GM19035 (cell line): ENCODE results near the gene RALGPS1.
"Not testable (repeated sequence)": the region's sequence is repeated elsewhere in the genome, so short reads cannot be mapped to it uniquely, and the experiment has no call there.

Experiments
- ATAC-seq: cut with Tn5 transposase; IDR thresholded peaks from one replicate; pipeline ENCODE4 v1.9.1; 2021; ENCODE audit not compliant: unreplicated experiment

RALGPS1 gene

DNA sequence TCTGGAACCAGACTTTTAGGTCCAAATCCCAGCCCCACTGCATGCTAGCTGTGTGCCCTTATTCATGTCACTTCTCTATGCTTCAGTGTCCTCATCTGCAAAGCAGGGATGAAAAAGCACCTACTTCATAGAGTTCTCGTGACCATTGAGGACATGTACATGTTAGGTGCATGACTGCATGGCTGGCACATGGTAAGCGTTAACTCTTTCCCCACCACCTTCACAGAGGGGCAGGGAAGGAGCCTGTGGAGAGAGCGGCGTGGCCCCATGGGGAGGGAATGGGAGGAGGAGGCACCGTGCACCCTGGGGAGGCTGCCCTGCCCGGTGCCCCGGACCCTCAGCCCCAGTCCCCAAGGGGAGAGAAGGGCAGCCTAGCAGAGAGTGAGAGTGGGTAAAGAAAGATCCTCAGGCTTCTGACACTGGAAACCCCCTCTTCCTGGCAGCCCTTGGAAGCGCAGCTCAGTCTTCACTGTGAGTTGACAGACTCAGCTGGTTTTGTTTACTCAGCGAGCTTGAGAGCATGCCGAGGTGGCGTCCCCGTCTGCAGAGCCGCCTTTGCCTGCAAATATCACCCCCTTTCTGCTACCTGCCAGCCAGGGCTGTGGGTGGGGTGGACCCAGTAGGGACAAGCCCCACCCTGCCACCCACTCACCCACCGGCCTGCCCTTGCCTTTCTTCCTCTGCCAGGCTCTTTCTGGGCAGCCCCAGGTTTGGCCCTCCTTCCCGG lies 218.5 kb downstream of the RALGPS1 start:
- ATAC-seq, result no peak

DNA sequence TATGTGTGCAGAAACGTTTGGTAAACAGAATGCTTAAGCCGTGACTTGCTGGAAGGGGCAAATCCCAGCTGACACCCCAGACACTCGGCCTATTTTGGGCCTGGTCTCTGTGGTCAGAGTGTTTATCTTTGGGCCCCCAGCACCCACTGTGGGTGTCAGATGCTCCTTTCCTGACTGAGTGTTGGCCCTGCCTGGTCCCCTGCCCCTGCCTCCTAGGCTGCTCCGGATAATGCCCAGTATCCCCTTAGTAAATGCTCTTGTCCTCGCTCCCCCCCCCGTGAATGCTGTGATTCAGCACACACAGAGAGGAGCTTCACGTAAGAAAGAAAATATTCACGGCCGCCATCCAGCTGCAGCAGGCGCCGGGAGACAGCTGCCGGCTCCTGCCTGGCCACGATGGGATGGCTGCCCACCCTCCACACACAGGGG lies 219.2 kb downstream of the RALGPS1 start:
- ATAC-seq, result no peak

DNA sequence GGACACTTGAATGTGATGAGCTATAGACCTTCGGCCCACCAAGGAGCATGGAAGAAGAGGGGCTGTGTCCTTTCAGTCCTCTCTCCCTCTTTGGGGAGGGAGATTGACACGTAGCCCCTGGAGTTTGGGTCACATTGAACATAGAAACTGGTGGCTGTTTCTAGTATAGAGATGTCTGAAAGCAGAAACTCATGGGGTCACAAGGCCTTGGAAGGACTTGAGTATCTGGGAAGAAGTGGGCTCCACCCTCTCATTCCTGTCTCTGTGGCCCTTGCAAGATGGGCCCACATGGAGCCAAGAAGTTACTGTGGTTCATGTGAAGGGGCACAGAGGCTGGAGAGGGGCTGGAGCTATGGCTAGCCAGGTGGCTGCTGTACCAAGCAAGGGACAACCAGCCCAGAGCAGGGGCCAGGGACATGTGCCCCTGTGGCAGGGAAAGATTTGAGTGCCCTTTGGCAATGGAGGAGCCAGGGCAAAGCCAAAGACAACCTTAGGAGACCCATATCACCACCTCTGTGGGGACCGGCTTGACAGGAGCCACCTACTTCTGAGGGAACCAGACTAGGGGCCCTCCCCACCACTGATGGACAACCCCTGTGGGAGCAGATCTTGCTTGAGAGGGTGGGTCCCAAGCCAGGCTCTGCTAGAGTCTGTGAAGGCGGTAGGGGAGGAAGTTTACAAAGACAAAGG lies 220.6 kb downstream of the RALGPS1 start:
- no peak for ATAC-seq

DNA sequence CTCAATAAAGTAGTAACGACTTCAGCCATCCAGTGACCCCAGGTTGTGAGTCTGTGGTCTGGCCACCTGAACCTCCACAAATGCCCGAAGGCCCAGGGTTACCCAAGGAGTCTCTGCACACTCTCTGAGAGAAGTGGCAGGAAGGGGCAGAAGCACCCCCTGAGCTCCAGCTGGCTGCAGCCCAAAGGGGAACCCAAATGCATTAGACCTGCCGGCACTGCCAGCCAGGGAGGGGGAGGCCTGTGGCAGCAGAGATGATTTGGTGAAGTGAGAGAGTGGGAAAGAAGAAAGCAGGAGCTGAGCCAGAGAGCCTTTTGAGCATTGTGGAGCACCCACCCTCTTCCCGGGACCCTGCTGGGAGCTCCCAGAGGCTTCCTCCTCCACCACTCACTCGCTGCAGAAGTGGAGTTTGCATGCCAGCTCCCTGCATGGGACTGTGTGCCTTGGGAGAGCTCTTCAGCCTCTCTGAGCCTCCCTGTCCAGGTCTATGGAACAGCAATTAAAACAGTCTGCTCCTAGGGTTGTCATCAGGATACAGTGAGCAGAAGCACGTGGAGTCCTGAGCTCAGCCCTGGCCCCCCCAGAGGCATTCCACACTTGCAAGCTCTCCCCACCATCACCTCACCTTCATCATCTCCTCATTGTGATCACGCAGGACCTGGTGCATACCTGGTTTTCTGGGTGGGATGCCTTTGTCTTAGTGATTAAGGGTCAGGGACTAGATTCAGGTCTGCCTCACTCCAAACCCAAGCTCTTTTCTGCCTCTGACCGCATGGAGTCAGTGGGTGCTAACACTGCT lies 221.7 kb downstream of the RALGPS1 start:
- no peak for ATAC-seq

DNA sequence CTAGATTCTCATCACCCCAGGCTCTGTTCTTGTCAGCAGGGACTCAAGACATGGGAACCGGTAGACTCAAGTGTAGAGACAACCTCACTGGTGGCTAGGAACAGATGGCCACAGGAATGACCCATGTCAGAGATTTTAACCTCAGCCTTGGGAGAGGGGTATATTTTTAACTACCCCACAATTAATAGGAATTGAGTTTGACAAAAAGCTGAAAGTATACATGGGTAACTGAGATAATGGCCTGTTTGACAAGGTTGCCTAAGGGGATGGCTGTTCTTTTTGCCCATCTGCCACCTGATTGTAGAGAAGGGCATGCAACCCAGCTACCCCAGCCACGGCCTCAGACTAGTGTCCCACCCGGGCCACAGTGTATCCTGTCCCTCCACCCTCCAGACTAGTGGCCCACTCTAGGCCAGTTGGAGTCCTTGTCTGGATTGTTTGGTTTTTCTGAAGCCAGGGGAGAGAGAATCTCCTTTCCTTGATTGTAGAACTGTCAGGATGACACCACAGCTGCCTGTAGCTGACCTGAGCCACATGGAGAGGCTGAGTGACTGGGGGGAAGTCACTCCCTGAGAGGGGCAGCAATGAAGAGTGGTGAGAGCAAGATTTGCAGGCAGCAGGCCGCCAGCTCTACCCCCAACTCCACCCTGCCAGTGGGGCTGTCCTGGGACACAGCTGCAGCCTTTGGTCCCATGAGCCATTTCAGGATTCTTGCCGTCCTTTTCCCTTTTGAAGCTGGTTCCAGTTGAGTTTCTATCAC lies 222.5 kb downstream of the RALGPS1 start:
- no peak for ATAC-seq

DNA sequence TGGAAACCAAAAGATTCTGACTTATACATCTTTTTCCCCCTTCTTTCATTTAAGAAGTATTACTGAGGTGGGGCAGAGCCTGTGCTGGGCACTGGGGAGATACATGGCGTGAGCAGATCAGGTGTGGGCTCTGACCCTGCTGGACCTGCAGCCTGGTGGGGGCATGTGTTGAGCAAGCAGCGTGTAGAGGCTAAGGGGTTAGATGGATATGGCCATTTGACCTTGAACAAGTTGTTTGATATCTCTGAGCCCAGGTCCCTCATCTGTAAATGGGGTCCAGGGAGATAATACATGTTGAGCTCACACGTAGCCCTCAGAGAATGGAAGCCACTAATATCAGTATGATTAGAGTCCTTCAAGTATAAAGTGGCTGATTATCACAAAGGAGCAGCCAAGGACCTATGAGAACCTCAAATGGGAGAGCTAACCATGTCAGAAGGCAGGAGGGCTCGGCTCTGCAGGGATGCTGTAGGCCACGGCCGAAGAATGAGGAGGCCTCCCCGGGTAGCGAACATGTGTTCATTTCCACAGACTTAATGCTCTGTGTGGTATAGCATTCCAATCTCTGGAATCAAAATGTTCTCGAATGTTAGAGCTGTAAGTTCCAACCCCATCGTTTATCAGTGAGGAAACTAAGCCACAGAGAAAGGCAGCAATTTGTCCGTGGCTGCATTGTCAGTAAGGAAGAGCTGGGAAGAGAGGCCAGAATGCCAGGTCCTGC lies 223.2 kb downstream of the RALGPS1 start:
- ATAC-seq, result no peak

DNA sequence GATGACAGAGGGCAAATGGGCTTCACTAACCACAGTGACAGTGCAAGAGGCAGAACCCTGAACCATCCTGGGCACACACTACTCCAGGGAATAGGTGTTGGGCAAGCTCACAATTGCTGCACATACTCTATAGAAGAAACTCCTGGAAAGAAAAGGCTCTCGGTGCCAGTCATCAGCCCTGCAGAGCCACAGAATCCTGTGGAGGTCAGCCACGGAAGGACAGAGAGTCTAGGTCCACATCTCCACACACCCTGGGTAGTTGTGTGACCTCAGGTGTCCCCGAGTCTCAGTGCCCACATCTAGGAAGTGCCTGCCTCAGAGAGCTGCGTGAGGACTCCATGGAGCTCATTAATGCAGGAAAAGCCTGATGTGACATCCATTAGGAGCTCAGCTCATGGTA lies 223.9 kb downstream of the RALGPS1 start:
- ATAC-seq, result no peak

DNA sequence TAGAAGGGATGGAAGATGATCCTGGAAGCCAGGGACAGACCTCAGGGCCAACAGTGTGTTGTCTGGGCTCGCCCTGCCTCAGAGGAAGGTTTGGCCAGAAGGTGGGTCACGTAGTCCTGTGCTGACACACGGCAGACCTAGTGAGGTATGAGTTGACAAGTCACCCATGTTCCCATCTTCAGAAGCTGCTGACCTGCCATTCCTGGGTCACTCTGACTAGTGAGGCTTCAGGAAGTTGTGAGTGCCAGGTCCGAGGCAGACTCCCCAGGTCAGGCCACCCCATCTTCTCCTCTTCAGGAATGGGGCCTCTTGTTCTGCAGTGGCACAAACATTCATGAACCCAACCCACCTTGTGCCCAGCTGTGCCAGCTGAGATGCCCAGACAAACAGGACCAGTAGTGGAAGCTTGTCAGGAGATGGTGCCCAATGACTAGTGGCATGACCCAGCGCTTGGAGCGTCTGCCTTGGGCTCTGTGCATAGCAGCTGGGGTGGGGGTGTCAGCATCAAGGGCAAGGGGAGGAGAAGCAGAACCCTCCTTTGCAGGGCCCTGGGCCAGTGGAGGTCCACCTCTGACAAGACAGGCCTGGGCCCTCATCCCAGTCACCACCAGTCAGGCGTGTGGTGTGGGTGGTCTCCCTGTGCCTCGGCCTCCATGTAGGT lies 224.6 kb downstream of the RALGPS1 start:
- ATAC-seq, result no peak

DNA sequence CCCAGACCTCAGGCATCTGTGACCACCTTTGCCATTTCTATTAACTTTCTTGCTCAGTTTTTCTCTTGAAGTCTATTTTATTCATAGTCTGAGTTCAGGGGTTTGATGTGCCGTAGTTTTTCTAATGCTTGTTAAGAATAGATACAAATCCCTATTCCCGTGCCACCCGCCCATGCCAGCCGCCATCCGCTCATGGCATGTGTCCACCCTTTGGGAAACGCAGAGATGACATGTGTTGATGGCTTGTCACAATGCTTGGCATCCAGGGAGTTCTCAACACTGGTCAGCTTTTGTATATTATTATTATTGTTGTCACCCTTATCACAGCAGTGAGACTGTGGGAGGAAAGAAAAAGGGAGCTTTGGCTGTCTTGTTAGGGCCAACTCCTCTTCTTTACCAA lies 225.2 kb downstream of the RALGPS1 start:
- no peak for ATAC-seq

DNA sequence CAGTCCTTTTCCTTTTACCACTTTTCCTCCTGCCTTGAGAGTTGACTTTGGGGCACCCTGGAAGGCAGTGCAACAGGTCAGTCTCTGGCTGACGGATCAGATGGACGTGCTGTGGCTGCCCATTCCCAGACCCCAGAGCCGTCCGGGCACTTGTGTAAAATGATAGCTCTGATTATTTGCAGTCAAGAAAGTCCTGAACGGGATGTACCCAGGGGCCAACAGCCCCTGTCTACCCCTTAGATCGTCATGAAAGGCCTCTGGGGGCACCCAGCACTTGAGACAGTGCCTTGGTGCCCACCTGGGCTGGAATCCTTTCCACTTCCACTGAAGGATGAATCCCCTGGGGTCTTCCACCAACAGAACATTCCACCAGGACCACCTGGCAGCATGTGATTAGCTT lies 225.6 kb downstream of the RALGPS1 start:
- ATAC-seq, result no peak

DNA sequence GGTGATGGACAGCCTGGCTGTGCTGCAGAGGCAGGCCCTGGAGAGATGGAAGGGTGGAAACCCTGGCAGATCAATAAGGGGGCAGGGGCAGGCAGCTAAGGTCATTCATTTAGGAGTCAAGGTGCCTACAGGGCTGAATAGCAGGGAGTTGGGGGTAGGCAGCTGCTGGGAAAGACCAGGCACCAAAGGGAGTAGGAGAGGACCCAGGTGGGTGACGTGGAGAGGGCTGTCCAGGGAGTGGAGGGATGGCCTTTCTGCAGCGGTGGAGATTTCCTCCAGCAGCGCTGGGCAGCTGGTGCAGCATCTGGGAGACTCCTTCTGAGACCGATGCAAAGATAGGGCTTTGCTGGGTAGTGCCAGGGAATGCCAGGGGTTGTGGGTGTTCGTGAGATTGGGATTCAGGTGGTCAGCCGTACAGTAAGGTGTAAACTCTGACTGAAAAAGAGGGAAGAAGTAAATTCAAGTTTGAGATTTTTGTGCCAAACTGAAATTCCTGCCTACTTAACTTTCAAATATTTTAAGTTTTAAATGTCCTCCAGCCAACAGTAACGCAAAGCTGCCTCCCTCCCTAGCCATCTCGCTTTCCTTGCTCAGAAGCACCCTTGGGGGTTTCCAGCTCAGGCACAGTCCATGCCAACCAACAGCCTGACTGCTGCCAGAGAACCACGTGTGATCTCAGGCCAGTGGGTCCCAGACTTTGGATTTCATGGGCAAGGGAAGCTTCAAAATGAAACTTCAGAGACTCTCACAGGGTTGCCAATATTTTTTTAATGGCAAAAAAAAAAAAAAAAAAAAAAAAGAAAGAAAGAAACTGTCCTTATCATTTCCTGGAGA lies 226.5 kb downstream of the RALGPS1 start:
- no peak for ATAC-seq

DNA sequence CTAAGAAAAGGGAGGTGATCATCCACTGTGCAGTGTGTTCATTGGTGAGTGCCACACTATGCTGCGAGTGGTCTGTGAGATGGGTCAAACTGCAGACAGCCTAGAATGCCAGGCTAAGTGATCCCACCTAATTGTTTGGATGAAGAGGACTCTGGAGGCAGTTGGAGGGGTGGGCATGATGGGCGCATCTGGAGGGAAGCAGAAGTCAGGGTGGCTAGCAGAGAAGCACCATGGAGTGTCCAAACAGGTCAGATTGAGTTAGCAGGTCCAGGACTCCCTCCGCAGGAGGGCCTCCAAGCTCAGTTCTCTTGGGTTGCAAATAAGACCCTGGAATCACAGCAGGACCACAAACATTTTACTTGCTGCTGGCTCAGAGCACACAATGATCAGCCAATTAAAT lies 227.7 kb downstream of the RALGPS1 start:
- no peak for ATAC-seq

DNA sequence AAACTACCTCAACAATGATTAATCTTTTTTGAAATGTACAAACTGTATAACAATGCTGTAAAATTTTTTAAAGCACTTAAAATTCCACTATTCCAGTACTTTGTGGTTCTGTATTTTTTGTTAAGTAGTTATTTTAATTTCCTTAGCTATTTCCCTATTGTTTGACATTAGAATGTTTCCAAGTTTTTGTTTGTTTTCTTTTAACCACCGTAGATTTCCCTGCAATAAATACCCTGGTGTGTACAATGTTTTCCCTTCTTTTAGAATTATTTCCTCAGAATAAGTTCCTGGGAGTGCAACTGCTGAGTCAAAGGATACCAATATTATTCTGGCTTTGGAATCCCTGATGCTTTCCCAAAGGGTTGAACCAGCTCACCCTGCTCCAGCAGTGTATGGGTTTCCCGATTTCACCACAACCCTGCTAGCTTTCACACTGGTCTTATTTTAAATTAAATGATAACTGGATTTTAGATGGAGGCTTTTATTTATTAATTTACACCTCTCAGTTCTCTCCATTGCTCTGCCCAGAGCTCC lies 228.4 kb downstream of the RALGPS1 start:
- no peak for ATAC-seq

DNA sequence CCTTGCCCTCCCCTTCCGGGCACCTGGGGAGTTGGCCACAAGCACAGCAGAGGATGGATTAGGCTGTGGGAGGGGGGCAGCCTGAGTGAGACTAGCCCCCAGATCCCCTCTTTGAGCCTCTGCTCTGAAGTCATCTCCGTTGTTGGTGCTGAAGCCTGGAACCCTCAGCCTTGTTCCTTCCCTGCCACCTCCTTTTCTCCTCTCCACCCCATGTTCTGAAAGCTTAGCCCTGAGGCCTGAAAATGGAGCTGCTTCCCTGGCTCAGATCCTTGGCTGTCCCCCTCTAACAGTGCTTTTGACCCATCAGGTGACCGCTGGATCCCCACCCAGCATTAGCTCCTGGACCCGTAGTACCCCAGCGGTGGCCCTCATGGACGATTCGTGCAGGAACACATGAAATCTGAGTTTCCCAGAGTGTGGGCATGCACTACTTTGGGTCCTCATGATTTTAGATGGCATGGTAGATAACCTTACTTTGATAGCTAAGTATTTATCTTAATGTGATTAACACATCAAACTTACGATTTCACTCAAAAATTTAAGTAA lies 229.4 kb downstream of the RALGPS1 start:
- ATAC-seq, result no peak

DNA sequence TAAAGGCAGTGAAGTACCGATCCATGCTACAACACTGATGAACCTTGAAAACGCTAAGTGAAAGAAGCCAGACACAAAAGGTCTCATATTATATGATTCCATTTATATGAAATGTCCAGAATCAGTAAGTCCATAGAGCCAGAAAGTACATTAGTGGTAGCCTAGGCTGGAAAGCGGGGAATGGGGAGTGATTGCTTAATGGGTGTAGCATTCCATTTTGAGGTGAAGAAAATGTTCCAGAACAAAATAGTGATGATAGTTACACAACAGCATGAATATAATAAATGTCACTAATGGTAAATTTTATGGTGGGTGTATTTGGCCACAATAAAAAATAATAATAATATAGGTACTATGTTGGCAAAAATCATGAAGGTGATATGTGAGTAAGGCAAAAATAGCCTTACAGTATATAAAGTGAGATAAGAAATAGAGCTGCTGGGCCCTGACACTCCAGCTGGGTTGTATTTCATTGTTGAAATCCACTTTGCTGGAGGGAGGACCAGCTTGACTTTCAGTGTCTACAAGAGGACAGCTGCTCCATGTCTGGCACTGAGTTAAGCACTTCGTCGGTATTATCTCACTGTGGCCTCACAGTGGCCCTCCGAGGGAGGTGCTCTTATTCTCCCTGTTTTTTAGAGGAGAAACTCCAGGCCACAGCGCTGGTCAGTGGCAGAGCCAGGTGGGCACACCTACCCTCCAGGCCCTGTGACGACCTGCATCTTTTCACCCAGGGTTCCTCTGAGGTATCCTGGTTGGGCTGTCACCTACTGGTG lies 230.3 kb downstream of the RALGPS1 start:
- ATAC-seq, result no peak

DNA sequence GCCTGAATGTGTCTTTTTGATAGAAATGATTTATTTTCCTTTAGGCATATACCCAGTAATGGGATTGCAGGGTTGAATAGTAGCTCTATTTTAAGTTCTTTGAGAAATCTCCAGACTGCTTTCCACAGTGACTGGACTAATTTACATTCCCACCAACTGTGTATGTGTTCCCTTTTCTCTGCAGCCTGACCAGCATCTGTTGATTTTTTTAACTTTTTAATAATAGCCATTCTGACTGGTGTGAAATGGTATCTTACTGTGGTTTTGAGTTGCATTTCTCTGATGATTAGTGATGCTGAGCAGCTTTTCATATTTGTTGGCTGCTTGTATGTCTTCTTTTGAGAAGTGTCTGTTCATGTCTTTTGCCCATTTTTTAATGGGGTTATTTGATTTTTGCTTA lies 232.3 kb downstream of the RALGPS1 start:
- not testable (repeated sequence) for ATAC-seq

DNA sequence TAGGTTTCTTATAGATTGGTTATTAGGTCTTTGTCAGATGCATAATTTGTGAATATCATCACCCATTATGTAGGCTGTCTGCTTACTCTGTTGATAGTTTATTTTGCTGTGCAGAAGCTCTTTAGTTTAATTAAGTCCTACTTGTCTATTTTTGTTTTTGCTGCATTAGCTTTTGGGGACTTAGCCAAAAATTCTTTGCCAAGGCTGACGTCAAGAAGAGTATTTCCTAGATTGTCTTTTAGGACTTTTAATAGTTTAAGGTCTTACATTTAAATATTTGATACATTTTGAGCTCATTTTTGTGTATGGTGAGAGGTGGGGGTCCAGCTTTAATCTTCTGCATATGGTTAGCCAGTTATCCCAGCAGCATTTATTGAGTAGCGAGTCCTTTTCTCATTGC lies 232.7 kb downstream of the RALGPS1 start:
- ATAC-seq, result no peak

DNA sequence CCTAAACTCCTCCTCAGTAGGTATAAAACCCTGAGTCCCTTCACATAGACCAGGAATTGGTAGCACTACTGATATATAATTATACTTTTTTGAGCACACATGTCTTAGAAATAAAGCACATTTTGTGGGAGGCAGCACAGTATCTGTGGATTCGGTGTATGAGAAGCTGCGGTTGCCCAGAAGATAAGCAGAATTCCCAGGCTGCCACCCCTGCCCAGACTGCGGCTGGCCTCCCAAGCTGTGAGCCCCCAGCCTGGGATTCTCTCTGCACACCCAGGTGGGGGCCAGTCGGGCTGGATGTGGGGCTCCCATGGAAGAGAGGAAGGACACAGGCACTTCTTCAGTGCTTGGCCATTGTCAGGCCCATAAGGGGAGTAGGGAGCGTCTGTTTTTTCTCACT lies 233.4 kb downstream of the RALGPS1 start:
- ATAC-seq, result no peak
